ENCODE data around the gene SLC2A5. TPM values are rescaled to one million over a fixed set of nuclear protein-coding genes. Genes with fewer than 3 reads are reported as not detected.

SLC2A5 gene
- total RNA-seq, 2 experiments from 2014 or later, result 0.08 TPM; not detected in 1

- H3K27me3 Mint-ChIP-seq, result no peaks in the 10 kb centered on the region
- no peaks in the 10 kb centered on the region for H3K4me1 Mint-ChIP-seq
- H3K27ac Mint-ChIP-seq, result no peak overlapping the region
- DNase-seq, result no peak
- H3K4me3 Mint-ChIP-seq, result no peak overlapping the region
- no peaks in the 10 kb centered on the region for H3K36me3 Mint-ChIP-seq
- H3K9me3 Mint-ChIP-seq, result no peaks in the 10 kb centered on the region
Measured at GRCh38 chr1:9059891-9060744, 9.3 kb downstream of the SLC2A5 start.

- H3K9me3 Mint-ChIP-seq, result no peaks in the 10 kb centered on the region
- no peaks in the 10 kb centered on the region for H3K4me1 Mint-ChIP-seq
- no peak overlapping the region for H3K4me3 Mint-ChIP-seq
Measured at GRCh38 chr1:9058465-9058864, 11.0 kb downstream of the SLC2A5 start.

GRCh38 chr1:9057851-9058250 is 11.6 kb downstream of the SLC2A5 start:
- Mint-ChIP-seq H3K27ac (no peak overlapping the region), H3K27me3 (no peaks in the 10 kb centered on the region), H3K36me3 (no peaks in the 10 kb centered on the region), H3K4me1 (no peaks in the 10 kb centered on the region), H3K4me3 (no peak overlapping the region), H3K9me3 (no peaks in the 10 kb centered on the region)
- no peak for DNase-seq

More at GRCh38 chr1:9058465-9058864, 11.0 kb downstream of the SLC2A5 start:
- Mint-ChIP-seq H3K27ac (no peak overlapping the region), H3K27me3 (no peaks in the 10 kb centered on the region), H3K36me3 (no peaks in the 10 kb centered on the region)
- no peak for DNase-seq

- Mint-ChIP-seq H3K4me1 (no peaks in the 10 kb centered on the region), H3K36me3 (no peaks in the 10 kb centered on the region), H3K27me3 (no peaks in the 10 kb centered on the region), H3K4me3 (no peak overlapping the region), H3K9me3 (no peaks in the 10 kb centered on the region), H3K27ac (no peak overlapping the region)
- DNase-seq, result no peak
Measured at GRCh38 chr1:9052272-9053049, 17.0 kb downstream of the SLC2A5 start.

- no peak overlapping the region for H3K4me3 Mint-ChIP-seq
- no peak overlapping the region for H3K27ac Mint-ChIP-seq
- no peak for DNase-seq
- no peaks in the 10 kb centered on the region for H3K36me3 Mint-ChIP-seq
- no peaks in the 10 kb centered on the region for H3K27me3 Mint-ChIP-seq
- no peaks in the 10 kb centered on the region for H3K9me3 Mint-ChIP-seq
- H3K4me1 Mint-ChIP-seq, result no peaks in the 10 kb centered on the region
Measured at GRCh38 chr1:9051379-9051778, 18.1 kb downstream of the SLC2A5 start.

GRCh38 chr1:9050803-9051202 is 18.6 kb downstream of the SLC2A5 start:
- H3K27me3 Mint-ChIP-seq, result no peaks in the 10 kb centered on the region
- no peaks in the 10 kb centered on the region for H3K4me1 Mint-ChIP-seq
- H3K36me3 Mint-ChIP-seq, result no peaks in the 10 kb centered on the region
- no peaks in the 10 kb centered on the region for H3K9me3 Mint-ChIP-seq
- no peak overlapping the region for H3K4me3 Mint-ChIP-seq
- DNase-seq, result no peak
- H3K27ac Mint-ChIP-seq, result no peak overlapping the region

GRCh38 chr1:9048551-9048950 is 20.9 kb downstream of the SLC2A5 start:
- Mint-ChIP-seq H3K27me3 (no peaks in the 10 kb centered on the region), H3K36me3 (no peaks in the 10 kb centered on the region), H3K27ac (no peak overlapping the region), H3K4me3 (no peak overlapping the region), H3K9me3 (no peaks in the 10 kb centered on the region), H3K4me1 (no peaks in the 10 kb centered on the region)
- DNase-seq, result no peak

GRCh38 chr1:9047019-9047418 is 22.4 kb downstream of the SLC2A5 start:
- Mint-ChIP-seq H3K27ac (no peak overlapping the region), H3K9me3 (no peaks in the 10 kb centered on the region), H3K4me3 (no peak overlapping the region), H3K4me1 (no peaks in the 10 kb centered on the region), H3K27me3 (no peaks in the 10 kb centered on the region), H3K36me3 (no peaks in the 10 kb centered on the region)
- DNase-seq, result no peak

GRCh38 chr1:9045861-9046510 is 23.4 kb downstream of the SLC2A5 start:
- no peak for DNase-seq
- no peaks in the 10 kb centered on the region for H3K4me1 Mint-ChIP-seq
- no peaks in the 10 kb centered on the region for H3K9me3 Mint-ChIP-seq
- H3K27ac Mint-ChIP-seq, result no peak overlapping the region
- H3K27me3 Mint-ChIP-seq, result no peaks in the 10 kb centered on the region
- no peak overlapping the region for H3K4me3 Mint-ChIP-seq
- no peaks in the 10 kb centered on the region for H3K36me3 Mint-ChIP-seq

- Mint-ChIP-seq H3K27me3 (no peaks in the 10 kb centered on the region), H3K9me3 (no peaks in the 10 kb centered on the region), H3K36me3 (no peaks in the 10 kb centered on the region), H3K27ac (no peak overlapping the region), H3K4me3 (no peak overlapping the region), H3K4me1 (no peaks in the 10 kb centered on the region)
- no peak for DNase-seq
Measured at GRCh38 chr1:9044236-9044635, 25.2 kb downstream of the SLC2A5 start.

- H3K4me3 Mint-ChIP-seq, result no peak overlapping the region
- no peaks in the 10 kb centered on the region for H3K27me3 Mint-ChIP-seq
- no peaks in the 10 kb centered on the region for H3K4me1 Mint-ChIP-seq
- no peak overlapping the region for H3K27ac Mint-ChIP-seq
- no peaks in the 10 kb centered on the region for H3K36me3 Mint-ChIP-seq
- DNase-seq, result no peak
- no peaks in the 10 kb centered on the region for H3K9me3 Mint-ChIP-seq
Measured at GRCh38 chr1:9042272-9042671, 27.2 kb downstream of the SLC2A5 start.

GRCh38 chr1:9041116-9041779 is 28.2 kb downstream of the SLC2A5 start:
- no peak overlapping the region for H3K27ac Mint-ChIP-seq
- no peaks in the 10 kb centered on the region for H3K27me3 Mint-ChIP-seq
- H3K9me3 Mint-ChIP-seq, result no peaks in the 10 kb centered on the region
- no peaks in the 10 kb centered on the region for H3K36me3 Mint-ChIP-seq
- H3K4me1 Mint-ChIP-seq, result no peaks in the 10 kb centered on the region
- no peak overlapping the region for H3K4me3 Mint-ChIP-seq
- no peak for DNase-seq

GRCh38 chr1:9040659-9041030 is 28.8 kb downstream of the SLC2A5 start:
- Mint-ChIP-seq H3K36me3 (no peaks in the 10 kb centered on the region), H3K27me3 (no peaks in the 10 kb centered on the region), H3K4me1 (no peaks in the 10 kb centered on the region), H3K9me3 (peaks cover under 1% of the 10 kb centered on the region), H3K4me3 (no peak overlapping the region), H3K27ac (no peak overlapping the region)
- no peak for DNase-seq

GRCh38 chr1:9039761-9040658 is 29.4 kb downstream of the SLC2A5 start:
- Mint-ChIP-seq H3K36me3 (no peaks in the 10 kb centered on the region), H3K27me3 (no peaks in the 10 kb centered on the region), H3K4me3 (no peak overlapping the region), H3K27ac (no peak overlapping the region), H3K9me3 (peaks cover 5% of the 10 kb centered on the region), H3K4me1 (no peaks in the 10 kb centered on the region)
- no peak for DNase-seq

All from activated naive CD8-positive, alpha-beta T cell treated with anti-CD3 and anti-CD28 coated beads for 36 hours (primary cell).